ENCODE measurements around the gene OTOP3.

- TF ChIP-seq POLR2A (IDR thresholded peaks at IDR 0.05; ENCODE audit: low read depth, low read length) (no peak), POLR2AphosphoS5 (IDR thresholded peaks at IDR 0.05; ENCODE audit: low read depth, low read length) (no peak), TAF1 (IDR thresholded peaks at IDR 0.05; ENCODE audit: low read depth, low read length) (no peak)
Observed at GRCh38 chr17:74918906-74919305, 16.8 kb upstream of the OTOP3 start.
